ENCODE measurements around the gene MPHOSPH9.
"Not testable (repeated sequence)": the region's sequence is repeated elsewhere in the genome, so short reads cannot be mapped to it uniquely, and the experiment has no call there.

The MPHOSPH9 gene

DNA sequence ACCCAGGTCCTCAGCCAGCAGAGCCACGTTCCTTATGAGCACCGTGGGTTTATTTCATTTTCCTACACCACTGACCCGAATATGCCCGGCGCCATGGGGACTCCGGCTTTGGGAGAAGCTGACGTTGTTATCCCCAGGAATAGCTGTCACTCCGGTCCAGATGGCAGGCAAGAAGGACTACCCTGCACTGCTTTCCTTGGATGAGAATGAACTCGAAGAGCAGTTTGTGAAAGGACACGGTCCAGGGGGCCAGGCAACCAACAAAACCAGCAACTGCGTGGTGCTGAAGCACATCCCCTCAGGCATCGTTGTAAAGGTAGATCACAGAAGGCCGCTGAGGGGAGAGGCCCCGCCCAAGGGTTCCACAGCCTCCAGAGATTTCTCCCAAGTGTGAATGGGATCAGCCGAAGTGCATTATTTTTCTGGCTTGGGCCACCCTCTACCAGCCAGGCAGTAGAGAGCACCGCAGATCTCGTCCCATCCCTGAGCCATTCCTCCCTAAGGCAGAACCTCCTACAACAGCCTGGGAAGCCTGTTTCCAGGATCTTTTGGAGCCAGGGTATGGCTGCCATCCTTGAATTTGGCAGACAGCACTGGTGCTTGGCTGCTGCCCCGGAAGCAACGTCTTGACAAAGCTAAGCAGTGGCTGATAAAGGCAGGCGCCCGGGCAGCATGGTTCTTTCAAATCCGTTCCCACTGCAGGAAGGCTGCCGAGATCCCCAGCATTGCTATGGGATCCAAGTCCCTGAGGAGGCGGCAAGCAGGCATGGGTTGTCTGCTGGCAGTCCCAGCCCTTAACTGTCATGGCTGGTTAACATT is 20.9 kb upstream of the MPHOSPH9 start:
- Histone ChIP-seq H3K36me3 (peaks cover 74% of the 10 kb centered on the region), H3K27me3 (no peaks in the 10 kb centered on the region), H3K4me3 (ENCODE audit: low read depth, low read length) (no peak overlapping the region), H3K9me3 (no peaks in the 10 kb centered on the region; the same call in 1 of the 2 replicates), H3K4me1 (no peaks in the 10 kb centered on the region)
- no peak for DNase-seq
- TF ChIP-seq, protein P1, sequence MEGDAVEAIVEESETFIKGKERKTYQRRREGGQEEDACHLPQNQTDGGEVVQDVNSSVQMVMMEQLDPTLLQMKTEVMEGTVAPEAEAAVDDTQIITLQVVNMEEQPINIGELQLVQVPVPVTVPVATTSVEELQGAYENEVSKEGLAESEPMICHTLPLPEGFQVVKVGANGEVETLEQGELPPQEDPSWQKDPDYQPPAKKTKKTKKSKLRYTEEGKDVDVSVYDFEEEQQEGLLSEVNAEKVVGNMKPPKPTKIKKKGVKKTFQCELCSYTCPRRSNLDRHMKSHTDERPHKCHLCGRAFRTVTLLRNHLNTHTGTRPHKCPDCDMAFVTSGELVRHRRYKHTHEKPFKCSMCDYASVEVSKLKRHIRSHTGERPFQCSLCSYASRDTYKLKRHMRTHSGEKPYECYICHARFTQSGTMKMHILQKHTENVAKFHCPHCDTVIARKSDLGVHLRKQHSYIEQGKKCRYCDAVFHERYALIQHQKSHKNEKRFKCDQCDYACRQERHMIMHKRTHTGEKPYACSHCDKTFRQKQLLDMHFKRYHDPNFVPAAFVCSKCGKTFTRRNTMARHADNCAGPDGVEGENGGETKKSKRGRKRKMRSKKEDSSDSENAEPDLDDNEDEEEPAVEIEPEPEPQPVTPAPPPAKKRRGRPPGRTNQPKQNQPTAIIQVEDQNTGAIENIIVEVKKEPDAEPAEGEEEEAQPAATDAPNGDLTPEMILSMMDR (IDR thresholded peaks at IDR 0.05; ENCODE audit: low read depth, low read length): no peak

DNA sequence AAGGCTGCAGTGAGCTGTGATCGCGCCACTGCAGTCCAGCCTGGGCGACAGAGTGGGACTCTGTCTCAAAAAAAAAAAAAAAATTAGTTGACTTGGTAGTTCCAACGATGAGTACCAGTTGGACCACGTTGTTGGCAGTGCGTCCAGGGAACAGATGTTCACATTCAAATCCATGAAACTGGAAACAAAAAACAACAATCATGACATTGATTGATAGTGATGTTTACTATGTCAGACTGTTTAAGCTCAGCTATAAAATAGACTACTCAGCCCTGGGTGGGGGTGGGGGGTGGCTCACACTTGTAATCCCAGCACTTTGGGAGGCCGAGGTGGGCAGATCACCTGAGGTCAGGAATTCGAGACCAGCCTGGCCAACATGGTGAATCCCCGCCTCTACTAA is 19.4 kb upstream of the MPHOSPH9 start:
- not testable (repeated sequence) for H3K27me3 ChIP-seq
- H3K36me3 ChIP-seq: peaks cover 68% of the 10 kb centered on the region

DNA sequence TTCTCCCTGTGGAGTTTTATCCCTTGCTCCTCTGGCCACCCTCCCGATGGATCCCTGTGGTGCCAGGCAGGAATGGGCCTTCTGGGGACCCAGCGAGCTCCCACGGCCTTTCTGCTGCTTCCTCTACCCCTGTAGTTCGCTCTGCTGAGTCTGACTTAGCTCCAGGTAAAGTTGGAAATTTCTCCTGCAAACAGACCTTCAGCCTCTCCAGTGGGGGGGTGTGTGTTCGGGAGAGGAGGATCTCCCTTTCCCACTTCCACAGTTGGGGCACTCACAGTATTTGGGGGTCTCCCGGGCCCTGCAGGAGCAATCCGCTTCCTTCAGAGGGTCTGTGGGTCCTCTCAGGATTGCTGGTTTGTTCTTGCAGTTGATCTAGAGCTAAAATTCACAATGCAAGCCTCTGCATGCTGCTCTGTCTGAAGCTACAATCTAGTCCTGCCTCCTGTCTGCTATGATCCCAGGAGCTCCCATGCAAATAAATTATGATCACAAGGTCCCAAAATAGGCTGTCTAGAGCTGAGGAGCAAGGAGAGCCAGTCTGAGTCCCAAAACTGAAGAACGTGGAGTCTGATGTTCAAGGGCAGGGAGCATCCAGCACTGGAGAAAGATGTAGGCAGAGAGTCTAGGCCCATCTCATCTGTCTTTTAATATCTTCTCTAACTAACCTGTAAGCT is 18.6 kb upstream of the MPHOSPH9 start:
- no peaks in the 10 kb centered on the region; the same call in 1 of the 2 replicates for H3K9me3 ChIP-seq
- TF ChIP-seq, protein P1 (IDR thresholded peaks at IDR 0.05; ENCODE audit: low read depth, low read length): no peak
- peaks cover 59% of the 10 kb centered on the region for H3K36me3 ChIP-seq
- H3K27me3 ChIP-seq: no peaks in the 10 kb centered on the region
- no peaks in the 10 kb centered on the region for H3K4me1 ChIP-seq
- DNase-seq: no peak
- no peak overlapping the region for H3K4me3 ChIP-seq (ENCODE audit: low read depth, low read length)

More for the DNA sequence above, 19.4 kb upstream of the MPHOSPH9 start:
- H3K4me3 ChIP-seq (ENCODE audit: low read depth, low read length); H3K9me3 ChIP-seq; DNase-seq; H3K4me1 ChIP-seq: not testable (repeated sequence)

DNA sequence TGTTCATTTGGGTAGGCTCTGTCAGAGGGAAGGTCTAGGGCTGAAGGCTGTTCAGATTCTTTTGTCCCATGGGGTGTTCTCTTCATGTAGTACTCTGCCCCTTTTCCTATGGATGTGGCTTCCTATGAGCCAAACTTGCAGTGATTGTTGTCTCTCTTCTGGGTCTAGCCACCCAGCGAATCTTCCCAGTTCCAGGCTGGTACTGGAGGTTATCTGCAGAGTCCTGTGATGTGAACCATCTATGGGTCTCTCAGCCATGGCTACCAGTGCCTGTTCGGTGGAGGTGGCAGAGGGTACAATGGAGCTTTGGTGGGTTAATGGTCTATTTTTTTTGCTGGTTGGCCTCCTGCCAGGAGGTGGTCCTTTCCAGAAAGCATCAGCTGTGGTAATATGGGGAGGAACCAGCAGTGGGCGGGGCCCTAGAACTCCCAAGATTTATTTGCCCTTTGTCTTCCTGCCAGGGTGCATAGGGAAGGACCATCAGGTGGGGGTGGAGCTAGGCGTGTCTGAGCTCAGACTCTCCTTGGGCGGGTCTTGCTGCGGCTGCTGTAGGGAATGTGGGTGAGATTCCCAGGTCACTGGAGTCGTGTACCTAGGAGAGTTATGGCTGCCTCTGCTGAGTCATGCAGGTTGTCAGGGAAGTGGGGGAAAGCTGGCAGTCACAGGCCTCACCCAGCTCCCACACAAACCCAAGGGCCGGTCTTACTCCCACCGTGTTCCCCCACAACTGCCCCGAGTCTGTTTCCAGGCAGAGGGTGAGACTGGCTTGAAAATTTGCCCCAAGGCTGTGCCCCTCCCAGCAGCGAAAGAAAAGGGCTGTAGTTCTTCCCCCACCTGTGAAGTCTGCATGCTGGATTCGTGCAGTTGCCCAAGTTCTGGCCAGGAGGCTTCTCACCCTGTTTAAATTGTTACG is 17.8 kb upstream of the MPHOSPH9 start:
- peak; percentile 32 for DNase-seq
- Histone ChIP-seq H3K9me3 (no peaks in the 10 kb centered on the region; the same call in 1 of the 2 replicates), H3K27me3 (no peaks in the 10 kb centered on the region), H3K36me3 (peaks cover 55% of the 10 kb centered on the region), H3K4me1 (no peaks in the 10 kb centered on the region), H3K4me3 (ENCODE audit: low read depth, low read length) (no peak overlapping the region)
- TF ChIP-seq, protein P1 (IDR thresholded peaks at IDR 0.05; ENCODE audit: low read depth, low read length): no peak

DNA sequence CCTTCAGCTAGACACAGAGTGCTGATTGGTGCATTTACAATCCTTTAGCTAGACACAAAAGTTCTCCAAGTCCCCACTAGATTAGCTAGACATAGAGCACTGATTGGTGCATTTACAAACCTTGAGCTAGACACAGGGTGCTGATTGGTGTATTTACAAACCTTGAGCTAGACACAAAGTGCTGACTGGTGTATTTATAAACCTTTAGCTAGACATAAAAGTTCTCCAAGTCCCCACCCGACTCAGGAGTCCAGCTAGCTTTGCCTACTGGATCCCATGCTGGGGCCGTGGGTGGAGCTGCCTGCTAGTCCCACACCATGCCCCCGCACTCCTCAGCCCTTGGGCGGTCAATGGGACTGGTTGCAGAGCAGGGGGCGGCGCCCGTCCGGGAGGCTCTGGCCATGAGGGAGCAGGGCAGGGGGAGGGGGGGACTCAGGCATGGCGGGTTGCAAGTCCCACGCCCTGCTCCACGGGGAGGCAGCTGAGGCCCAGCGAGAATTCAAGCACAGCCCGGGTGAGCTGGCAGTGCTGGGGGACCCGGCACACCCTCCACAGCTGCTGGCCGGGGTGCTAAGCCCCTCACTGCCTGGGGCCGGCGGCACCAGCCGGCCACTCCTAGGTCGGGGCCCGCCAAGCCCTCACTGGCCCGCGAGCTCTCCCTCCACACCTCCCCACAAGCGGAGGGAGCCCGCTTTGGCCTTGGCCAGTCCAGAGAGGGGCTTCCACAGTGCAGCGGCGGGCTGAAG is 16.2 kb upstream of the MPHOSPH9 start:
- H3K4me3 ChIP-seq (ENCODE audit: low read depth, low read length); H3K4me1 ChIP-seq; H3K27me3 ChIP-seq; H3K9me3 ChIP-seq; DNase-seq: not testable (repeated sequence)
- H3K36me3 ChIP-seq: peaks cover 43% of the 10 kb centered on the region

DNA sequence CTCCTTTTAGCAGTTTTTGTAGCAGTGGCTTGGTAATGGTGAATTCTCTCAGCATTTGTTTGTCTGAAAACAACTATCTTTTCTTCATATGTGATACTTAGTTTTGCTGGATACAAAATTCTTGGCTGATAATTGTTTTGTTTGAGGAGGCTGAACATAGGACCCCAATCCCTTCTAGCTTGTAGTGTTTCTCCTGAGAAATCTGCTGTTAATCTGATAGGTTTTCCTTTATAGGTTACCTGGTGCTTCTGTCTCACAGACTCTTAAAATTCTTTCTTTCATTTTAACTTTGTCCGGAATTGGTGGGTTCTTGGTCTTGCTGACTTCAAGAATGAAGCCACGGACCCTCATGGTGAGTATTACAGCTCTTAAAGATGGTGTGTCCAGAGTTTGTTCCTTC is 15.2 kb upstream of the MPHOSPH9 start:
- H3K9me3 ChIP-seq; H3K27me3 ChIP-seq; DNase-seq; H3K4me3 ChIP-seq (ENCODE audit: low read depth, low read length); H3K4me1 ChIP-seq: not testable (repeated sequence)
- peaks cover 39% of the 10 kb centered on the region for H3K36me3 ChIP-seq

DNA sequence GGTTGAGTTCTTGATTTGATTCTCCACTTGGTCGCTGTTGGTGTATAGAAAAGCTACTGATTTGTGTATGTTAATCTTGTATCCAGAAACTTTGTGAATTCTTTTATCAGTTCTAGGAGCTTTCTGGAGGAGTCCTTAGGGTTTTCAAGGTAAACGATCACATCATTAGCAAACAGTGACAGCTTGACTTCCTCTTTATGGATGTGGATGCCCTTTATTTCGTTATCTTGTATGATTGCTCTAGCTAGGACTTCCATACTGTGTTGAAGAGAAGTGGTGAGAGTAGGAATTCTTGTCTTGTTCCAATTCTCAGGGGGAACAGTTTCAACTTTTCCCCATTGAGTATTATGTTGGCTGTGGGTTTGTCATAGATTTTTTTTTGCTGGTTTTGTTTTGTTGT is 12.7 kb upstream of the MPHOSPH9 start:
- H3K36me3 ChIP-seq: peaks cover 31% of the 10 kb centered on the region
- H3K9me3 ChIP-seq: no peaks in the 10 kb centered on the region; the same call in 1 of the 2 replicates
- DNase-seq: no peak
- H3K4me1 ChIP-seq: no peaks in the 10 kb centered on the region
- H3K27me3 ChIP-seq: no peaks in the 10 kb centered on the region
- TF ChIP-seq, protein P1 (IDR thresholded peaks at IDR 0.05; ENCODE audit: low read depth, low read length): no peak
- H3K4me3 ChIP-seq (ENCODE audit: low read depth, low read length): no peak overlapping the region

Measured in BE2C (cell line).